ENCODE measurements around the gene MAP3K5.
"Not testable (repeated sequence)": the region's sequence is repeated elsewhere in the genome, so short reads cannot be mapped to it uniquely, and the experiment has no call there.

MAP3K5 gene

DNA sequence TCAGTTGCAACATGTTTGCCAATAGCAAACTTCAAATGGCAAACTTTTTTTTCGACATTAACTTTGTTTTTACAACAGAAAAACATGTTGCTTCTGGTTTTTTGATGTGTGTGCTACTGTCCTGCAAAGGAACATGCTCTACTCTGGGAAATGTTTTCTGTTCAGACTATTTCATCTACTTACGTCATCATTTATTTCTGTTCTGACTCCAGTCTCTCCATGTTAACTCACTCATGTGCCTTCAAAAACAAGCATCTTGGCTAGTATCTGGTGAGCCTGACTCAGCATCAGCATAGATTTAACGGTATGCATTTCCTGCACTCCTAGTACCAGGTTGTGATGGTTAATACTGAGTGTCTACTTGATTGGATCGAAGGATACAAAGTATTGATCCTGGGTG lies 206.0 kb downstream of the MAP3K5 start:
- Mint-ChIP-seq H3K9me3 (no peaks in the 10 kb centered on the region), H3K27me3 (no peaks in the 10 kb centered on the region), H3K36me3 (ENCODE audit: low read depth) (peaks cover 43% of the 10 kb centered on the region), H3K27ac (no peak overlapping the region), H3K4me1 (ENCODE audit: low read depth) (peaks cover 6% of the 10 kb centered on the region), H3K4me3 (no peak overlapping the region)

GRCh38 chr6:136585523-136585922 lies 206.8 kb downstream of the MAP3K5 start:
- peaks cover 40% of the 10 kb centered on the region for H3K36me3 Mint-ChIP-seq (ENCODE audit: low read depth)
- H3K9me3 Mint-ChIP-seq; H3K27me3 Mint-ChIP-seq; H3K4me3 Mint-ChIP-seq; H3K4me1 Mint-ChIP-seq (ENCODE audit: low read depth); H3K27ac Mint-ChIP-seq: not testable (repeated sequence)

- not testable (repeated sequence) for H3K4me3 Mint-ChIP-seq; H3K27me3 Mint-ChIP-seq; H3K9me3 Mint-ChIP-seq; H3K27ac Mint-ChIP-seq; H3K4me1 Mint-ChIP-seq (ENCODE audit: low read depth)
- peaks cover 37% of the 10 kb centered on the region for H3K36me3 Mint-ChIP-seq (ENCODE audit: low read depth)
These were observed 208.0 kb downstream of the MAP3K5 start for GRCh38 chr6:136584290-136584689.

GRCh38 chr6:136582711-136583471 lies 209.4 kb downstream of the MAP3K5 start:
- H3K36me3 Mint-ChIP-seq (ENCODE audit: low read depth) = peaks cover 37% of the 10 kb centered on the region
- H3K27ac Mint-ChIP-seq = no peak overlapping the region
- H3K4me3 Mint-ChIP-seq = no peak overlapping the region
- no peaks in the 10 kb centered on the region for H3K4me1 Mint-ChIP-seq (ENCODE audit: low read depth)
- H3K27me3 Mint-ChIP-seq = no peaks in the 10 kb centered on the region
- H3K9me3 Mint-ChIP-seq = no peaks in the 10 kb centered on the region

GRCh38 chr6:136579800-136580199 lies 212.5 kb downstream of the MAP3K5 start:
- Mint-ChIP-seq H3K4me1 (ENCODE audit: low read depth) (no peaks in the 10 kb centered on the region), H3K4me3 (no peak overlapping the region), H3K9me3 (no peaks in the 10 kb centered on the region), H3K36me3 (ENCODE audit: low read depth) (peaks cover 57% of the 10 kb centered on the region), H3K27me3 (no peaks in the 10 kb centered on the region), H3K27ac (no peak overlapping the region)

- H3K27ac Mint-ChIP-seq = no peak overlapping the region
- no peak overlapping the region for H3K4me3 Mint-ChIP-seq
- H3K9me3 Mint-ChIP-seq = peaks cover 2% of the 10 kb centered on the region
- no peaks in the 10 kb centered on the region for H3K27me3 Mint-ChIP-seq
- no peaks in the 10 kb centered on the region for H3K4me1 Mint-ChIP-seq (ENCODE audit: low read depth)
- peaks cover 60% of the 10 kb centered on the region for H3K36me3 Mint-ChIP-seq (ENCODE audit: low read depth)
These were observed 215.5 kb downstream of the MAP3K5 start for GRCh38 chr6:136576821-136577220.

- peaks cover 15% of the 10 kb centered on the region for H3K9me3 Mint-ChIP-seq
- H3K36me3 Mint-ChIP-seq (ENCODE audit: low read depth) = peaks cover 47% of the 10 kb centered on the region
- no peaks in the 10 kb centered on the region for H3K4me1 Mint-ChIP-seq (ENCODE audit: low read depth)
- no peak overlapping the region for H3K4me3 Mint-ChIP-seq
- no peak overlapping the region for H3K27ac Mint-ChIP-seq
- H3K27me3 Mint-ChIP-seq = no peaks in the 10 kb centered on the region
These were observed 220.8 kb downstream of the MAP3K5 start for GRCh38 chr6:136571496-136571895.

DNA sequence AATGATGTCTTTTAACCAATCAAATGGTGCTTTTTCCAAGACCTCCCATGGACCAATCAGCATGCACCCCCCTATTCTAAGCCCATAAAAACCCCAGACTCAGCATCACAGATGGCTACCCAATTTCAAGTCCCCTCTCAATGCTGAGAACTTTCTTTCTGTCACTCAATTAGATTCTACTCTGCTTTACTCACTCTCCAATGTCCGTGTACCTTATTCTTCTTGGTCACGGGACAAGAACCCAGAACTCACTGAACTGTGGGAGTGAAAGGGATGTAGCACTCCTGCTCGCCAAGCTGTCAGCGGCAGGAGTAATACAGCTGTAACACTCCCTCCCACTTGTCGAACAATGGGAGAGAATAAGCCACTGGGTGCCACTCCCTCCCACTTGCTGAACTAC lies 221.2 kb downstream of the MAP3K5 start:
- Mint-ChIP-seq H3K4me1 (ENCODE audit: low read depth) (no peaks in the 10 kb centered on the region), H3K4me3 (no peak overlapping the region), H3K27ac (peak overlapping the region; percentile 28), H3K9me3 (peaks cover 15% of the 10 kb centered on the region), H3K36me3 (ENCODE audit: low read depth) (peaks cover 47% of the 10 kb centered on the region), H3K27me3 (no peaks in the 10 kb centered on the region)

GRCh38 chr6:136568129-136568528 lies 224.1 kb downstream of the MAP3K5 start:
- Mint-ChIP-seq H3K27ac (no peak overlapping the region), H3K36me3 (ENCODE audit: low read depth) (peaks cover 32% of the 10 kb centered on the region)

GRCh38 chr6:136567688-136568087 lies 224.6 kb downstream of the MAP3K5 start:
- Mint-ChIP-seq H3K36me3 (ENCODE audit: low read depth) (peaks cover 31% of the 10 kb centered on the region), H3K9me3 (peaks cover 15% of the 10 kb centered on the region), H3K27ac (no peak overlapping the region), H3K4me1 (ENCODE audit: low read depth) (no peaks in the 10 kb centered on the region), H3K27me3 (no peaks in the 10 kb centered on the region), H3K4me3 (no peak overlapping the region)

More at GRCh38 chr6:136568129-136568528, 224.1 kb downstream of the MAP3K5 start:
- Mint-ChIP-seq H3K9me3 (peaks cover 15% of the 10 kb centered on the region), H3K27me3 (no peaks in the 10 kb centered on the region), H3K4me3 (no peak overlapping the region), H3K4me1 (ENCODE audit: low read depth) (no peaks in the 10 kb centered on the region)

DNA sequence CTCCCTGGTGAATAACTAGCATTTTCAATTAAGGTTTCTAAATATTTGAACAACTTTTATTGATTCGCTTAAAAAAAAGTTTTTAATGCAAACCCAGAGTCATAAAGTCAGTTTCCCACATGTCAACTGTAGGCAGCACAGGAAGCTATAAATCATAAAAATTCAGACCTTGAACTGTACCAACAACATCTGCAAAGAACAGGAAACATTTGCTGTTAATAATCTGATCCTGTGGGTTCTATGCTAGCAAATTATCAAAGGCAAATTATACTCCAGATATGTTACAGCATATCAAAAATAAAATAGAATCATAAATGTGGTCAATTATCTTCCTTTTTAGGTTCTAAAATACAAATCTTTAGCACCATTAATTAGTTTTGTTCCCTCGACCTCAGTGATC lies 225.4 kb downstream of the MAP3K5 start:
- peaks cover 29% of the 10 kb centered on the region for H3K36me3 Mint-ChIP-seq (ENCODE audit: low read depth)
- no peak overlapping the region for H3K27ac Mint-ChIP-seq
- H3K4me1 Mint-ChIP-seq (ENCODE audit: low read depth) = no peaks in the 10 kb centered on the region
- peaks cover 13% of the 10 kb centered on the region for H3K9me3 Mint-ChIP-seq
- H3K4me3 Mint-ChIP-seq = no peak overlapping the region
- no peaks in the 10 kb centered on the region for H3K27me3 Mint-ChIP-seq

DNA sequence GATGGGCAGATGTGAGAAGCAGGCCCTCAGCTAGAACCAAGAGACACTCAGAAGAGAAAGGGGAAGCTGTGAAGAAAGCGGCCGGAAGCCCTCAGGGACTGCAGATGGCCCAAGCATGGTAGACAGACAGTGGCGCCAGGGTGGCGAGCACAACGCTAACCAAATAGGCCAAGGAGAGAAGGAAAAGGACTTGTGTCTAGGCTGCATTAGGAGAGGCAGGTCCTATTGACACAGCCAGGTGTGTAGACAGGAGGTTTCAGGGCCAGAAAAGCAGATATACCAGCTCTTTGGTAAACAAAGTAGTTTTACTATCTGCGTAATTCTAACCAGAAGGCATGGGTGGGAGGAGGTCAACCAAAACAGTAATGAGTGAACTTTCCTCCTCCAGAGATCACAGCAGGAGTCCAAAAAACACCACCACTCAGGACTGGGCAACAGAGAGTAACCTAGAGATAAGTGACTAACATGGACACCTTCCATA lies 226.2 kb downstream of the MAP3K5 start:
- Mint-ChIP-seq H3K9me3 (peaks cover 5% of the 10 kb centered on the region), H3K27ac (no peak overlapping the region), H3K4me3 (no peak overlapping the region), H3K4me1 (ENCODE audit: low read depth) (no peaks in the 10 kb centered on the region), H3K27me3 (no peaks in the 10 kb centered on the region), H3K36me3 (ENCODE audit: low read depth) (peaks cover 26% of the 10 kb centered on the region)

DNA sequence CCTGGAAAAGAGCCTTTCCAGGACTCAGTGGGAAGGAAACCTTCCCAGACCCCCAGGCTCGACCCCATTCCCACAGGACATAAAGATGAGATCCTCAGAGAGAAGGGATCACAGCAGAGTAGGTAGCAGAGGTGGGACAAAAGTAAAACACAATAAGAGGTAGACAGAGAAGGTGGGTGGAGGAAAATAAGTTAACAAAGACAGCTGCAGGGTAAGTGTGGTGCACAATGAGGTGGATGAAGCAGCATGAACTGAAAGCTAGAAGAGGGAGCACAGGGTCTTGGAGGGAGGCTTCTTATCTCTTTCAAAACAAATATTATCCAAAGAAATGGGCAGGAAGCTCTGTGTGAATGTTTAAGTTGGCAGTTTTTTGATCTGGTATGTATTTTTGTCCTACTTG lies 228.1 kb downstream of the MAP3K5 start:
- no peaks in the 10 kb centered on the region for H3K9me3 Mint-ChIP-seq
- no peak overlapping the region for H3K4me3 Mint-ChIP-seq
- H3K27me3 Mint-ChIP-seq = no peaks in the 10 kb centered on the region
- H3K36me3 Mint-ChIP-seq (ENCODE audit: low read depth) = peaks cover 15% of the 10 kb centered on the region
- H3K4me1 Mint-ChIP-seq (ENCODE audit: low read depth) = no peaks in the 10 kb centered on the region
- no peak overlapping the region for H3K27ac Mint-ChIP-seq

DNA sequence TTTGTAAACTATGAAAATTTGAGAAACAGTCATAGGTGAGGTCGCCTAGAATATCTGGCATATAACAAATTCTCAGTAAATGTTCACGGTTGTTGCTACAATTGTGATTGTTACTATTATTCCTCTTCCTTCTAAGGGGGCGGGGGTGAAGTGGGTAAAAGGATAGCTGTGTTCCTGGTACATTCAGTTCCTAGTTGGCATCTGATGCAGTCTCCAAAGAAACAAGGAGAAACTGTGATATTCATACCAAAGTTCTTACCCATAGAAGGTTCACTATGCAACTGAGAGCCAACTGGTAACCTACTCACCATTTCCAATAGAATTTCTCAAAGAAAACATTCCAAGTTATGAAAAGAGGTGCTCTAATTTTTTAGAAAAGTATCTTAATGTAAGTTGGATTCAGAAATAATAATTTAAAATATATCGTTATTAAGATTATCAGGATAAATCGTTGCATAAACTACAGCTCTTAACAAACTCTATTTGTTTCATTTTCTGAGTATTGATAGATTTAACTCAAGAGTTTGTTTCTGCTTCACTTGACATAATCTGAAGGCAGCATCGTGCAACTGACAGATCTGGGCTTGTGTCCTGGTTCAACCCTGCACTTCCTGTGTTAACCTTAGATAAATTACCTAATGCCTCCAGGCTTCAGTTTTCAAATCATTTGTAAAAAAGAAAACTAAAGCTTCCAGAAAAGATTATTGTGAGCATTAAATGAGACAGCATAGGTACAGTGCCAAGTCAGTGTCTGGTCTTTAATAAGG lies 228.7 kb downstream of the MAP3K5 start:
- H3K9me3 Mint-ChIP-seq = no peaks in the 10 kb centered on the region
- no peak overlapping the region for H3K27ac Mint-ChIP-seq
- no peak overlapping the region for H3K4me3 Mint-ChIP-seq
- H3K36me3 Mint-ChIP-seq (ENCODE audit: low read depth) = peaks cover 19% of the 10 kb centered on the region
- no peaks in the 10 kb centered on the region for H3K4me1 Mint-ChIP-seq (ENCODE audit: low read depth)
- no peaks in the 10 kb centered on the region for H3K27me3 Mint-ChIP-seq

- Mint-ChIP-seq H3K36me3 (ENCODE audit: low read depth) (peaks cover 30% of the 10 kb centered on the region), H3K27me3 (no peaks in the 10 kb centered on the region), H3K4me3 (no peak overlapping the region), H3K27ac (no peak overlapping the region), H3K4me1 (ENCODE audit: low read depth) (no peaks in the 10 kb centered on the region), H3K9me3 (no peaks in the 10 kb centered on the region)
These were observed 230.1 kb downstream of the MAP3K5 start for GRCh38 chr6:136562211-136562610.

Data from stimulated activated naive CD8-positive, alpha-beta T cell treated with anti-CD3 and anti-CD28 coated beads, Interleukin-15, Interleukin-2, amounts not matched to agents 100 ng/mL and 50 ng/mL, for 24 hours (primary cell).